GM18868 (cell line): ENCODE measurements around the gene TUBGCP6.
"Not testable (repeated sequence)": the region's sequence is repeated elsewhere in the genome, so short reads cannot be mapped to it uniquely, and the experiment has no call there.

Source experiments
- ATAC-seq: cut with Tn5 transposase; IDR thresholded peaks from one replicate; pipeline ENCODE4 v1.9.1; 2021; ENCODE audit warnings: mild to moderate bottlenecking, moderate library complexity; ENCODE audit not compliant: unreplicated experiment

TUBGCP6 gene

GRCh38 chr22:50280708-50281383, 36.0 kb upstream of the TUBGCP6 start:
- ATAC-seq = no peak

DNA sequence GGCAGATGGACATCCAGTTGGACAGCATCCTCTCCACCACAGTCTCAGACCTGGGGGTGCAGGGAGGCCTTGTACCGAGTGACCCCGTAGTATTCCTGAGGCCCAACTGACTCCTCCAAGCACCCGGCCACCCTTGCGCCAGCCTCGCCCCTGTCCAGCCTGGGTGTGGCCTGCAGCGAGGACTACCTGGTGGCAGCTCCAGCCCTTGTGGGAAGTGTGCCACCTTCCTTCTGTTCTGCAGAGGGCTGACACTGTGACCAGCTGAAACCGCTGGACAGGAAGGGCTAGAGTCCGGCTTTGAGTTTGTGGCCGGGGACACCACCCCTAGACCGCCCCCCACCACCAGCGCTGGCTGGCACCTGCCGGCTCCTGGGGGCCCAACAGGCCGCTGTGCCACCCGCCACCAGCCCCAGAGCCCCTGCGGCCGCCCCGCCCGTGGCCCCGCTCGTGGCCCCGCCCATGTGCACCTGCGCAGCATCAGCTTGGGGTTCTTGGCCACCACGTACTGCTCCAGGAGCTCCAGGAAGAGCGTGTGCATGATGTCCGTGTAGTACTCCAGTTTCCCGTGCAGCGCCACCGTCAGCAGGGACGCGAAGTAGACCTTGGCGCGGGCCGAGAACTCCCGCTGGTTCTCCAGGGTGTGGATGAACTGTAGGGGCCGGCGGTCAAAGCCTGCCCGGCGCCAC, 35.3 kb upstream of the TUBGCP6 start:
- no peak for ATAC-seq

GRCh38 chr22:50278956-50279619, 34.3 kb upstream of the TUBGCP6 start:
- ATAC-seq = no peak

GRCh38 chr22:50278461-50278860, 33.6 kb upstream of the TUBGCP6 start:
- ATAC-seq = no peak

DNA sequence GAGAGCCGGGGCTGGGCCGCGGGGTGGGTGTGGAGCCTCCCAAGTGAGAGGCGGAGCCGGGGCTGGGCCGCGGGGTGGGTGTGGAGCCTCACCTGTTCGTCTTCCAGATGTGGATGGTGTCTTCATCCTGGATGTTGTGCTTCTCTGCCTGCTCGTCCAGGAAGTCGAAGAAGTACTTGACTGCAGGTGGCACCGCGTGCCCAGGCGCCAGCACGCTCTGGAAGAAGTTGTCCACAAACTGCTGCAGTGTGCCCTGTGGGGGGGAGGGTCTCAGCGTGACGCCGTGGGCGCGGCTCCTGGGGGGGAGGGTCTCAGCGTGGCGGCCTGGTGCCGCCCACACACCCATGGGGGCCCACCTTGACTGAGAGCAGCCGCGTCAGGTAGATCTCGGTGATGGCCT, 32.9 kb upstream of the TUBGCP6 start:
- ATAC-seq = no peak

DNA sequence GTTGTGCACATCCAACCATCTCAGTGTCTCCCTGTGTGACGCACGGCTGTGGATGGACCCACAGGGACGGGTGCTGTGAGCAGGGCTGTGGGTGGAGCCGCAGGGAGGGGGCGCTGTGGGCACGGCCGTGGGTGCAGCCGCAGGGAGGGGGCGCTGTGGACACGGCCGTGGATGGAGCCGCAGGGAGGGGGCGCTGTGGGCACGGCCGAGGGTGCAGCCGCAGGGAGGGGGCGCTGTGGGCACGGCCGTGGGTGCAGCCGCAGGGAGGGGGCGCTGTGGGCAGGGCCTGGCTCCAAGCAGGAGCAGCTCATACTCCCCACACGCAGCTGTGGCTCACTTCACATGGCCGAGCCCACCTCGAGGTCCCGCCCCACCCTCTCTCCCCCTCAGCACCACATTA, 31.3 kb upstream of the TUBGCP6 start:
- ATAC-seq = peak; percentile 60

DNA sequence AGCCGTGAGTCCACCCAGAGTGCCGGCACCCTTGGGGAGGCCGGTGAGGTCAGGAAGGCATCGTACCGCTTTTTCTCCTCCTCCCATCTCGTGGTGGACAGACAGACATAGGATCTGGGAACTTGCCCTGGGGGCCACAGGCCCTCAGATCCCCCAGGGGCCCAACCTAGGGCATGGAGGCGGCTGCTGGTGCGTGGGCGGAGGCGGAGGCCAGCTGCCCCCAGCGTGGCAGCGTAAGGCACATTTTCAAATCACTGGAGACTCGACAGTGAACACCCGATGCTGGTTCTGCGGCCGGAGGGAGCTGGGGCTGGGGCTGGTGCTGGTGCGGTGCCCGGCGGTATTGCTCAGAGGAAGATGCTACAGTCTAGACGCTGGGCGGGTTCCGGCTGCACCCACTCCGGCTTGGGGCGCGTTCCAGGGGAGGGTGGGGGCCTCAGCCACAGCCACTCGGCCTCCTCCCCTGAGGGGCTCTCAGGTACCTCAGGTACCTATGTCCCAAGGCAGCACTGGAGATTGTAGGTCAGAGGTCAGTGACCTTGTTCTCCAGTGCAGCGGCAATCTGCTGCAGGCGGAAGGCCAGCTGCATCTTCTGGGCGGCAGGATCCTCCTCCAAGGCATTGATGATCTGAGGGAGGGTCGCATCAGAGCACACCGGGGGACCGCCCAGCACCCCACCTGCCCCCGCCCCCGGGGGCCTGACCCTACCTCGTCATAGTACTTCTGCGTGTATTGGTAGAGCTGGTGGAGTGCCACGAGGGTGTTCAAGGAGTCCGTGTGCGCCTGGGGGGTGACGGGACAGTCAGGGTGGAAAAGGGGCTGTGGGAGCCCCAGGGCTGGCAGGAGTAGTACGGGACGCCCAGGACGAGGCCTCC, 30.6 kb upstream of the TUBGCP6 start:
- ATAC-seq = no peak

DNA sequence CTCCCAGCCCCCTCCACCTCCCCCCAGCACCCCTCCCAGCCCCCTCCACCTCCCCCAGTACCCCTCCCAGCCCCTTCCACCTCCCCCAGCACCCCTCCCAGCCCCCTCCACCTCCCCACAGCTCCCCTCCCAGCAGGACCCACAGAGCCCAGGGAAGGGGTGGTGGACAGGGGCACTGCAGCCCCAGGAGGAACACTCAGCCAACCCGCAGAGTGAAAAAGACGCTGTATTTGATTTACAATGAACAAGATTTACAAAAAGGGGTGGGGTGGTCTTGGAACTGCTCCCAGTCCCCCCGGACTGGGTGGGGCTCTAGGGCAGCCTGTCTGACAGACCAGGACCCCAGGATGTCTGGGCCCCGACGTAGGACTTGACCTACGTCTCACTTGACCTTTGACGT, 29.9 kb upstream of the TUBGCP6 start:
- ATAC-seq = no peak

GRCh38 chr22:50274311-50274710, 29.5 kb upstream of the TUBGCP6 start:
- no peak for ATAC-seq

DNA sequence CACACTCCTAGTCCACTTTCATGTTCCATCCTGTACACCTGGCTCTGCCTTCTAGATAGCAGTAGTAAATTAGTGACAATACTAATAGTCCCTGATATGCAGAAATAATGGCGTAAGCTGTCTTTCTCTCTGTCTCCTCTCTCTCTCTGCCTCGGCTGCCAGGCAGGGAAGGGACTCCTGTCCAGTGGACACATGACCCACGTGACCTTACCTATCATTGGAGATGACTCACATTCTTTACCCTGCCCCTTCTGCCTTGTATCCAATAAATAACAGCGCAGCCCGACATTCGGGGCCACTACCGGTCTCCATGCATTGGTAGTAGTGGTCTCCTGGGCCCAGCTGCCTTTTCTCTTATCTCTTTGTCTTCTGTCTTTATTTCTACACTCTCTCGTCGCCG, 29.0 kb upstream of the TUBGCP6 start:
- not testable (repeated sequence) for ATAC-seq

GRCh38 chr22:50273352-50273751, 28.5 kb upstream of the TUBGCP6 start:
- not testable (repeated sequence) for ATAC-seq

- ATAC-seq = no peak
Observed at GRCh38 chr22:50272044-50272802, 27.4 kb upstream of the TUBGCP6 start.

GRCh38 chr22:50271519-50271970, 26.7 kb upstream of the TUBGCP6 start:
- ATAC-seq = no peak

GRCh38 chr22:50270666-50271394, 26.0 kb upstream of the TUBGCP6 start:
- peak; percentile 29 for ATAC-seq

- peak; percentile 58 for ATAC-seq
Observed at GRCh38 chr22:50269970-50270665, 25.3 kb upstream of the TUBGCP6 start, which contains the start of gene MAPK11. MAPK11 (minus strand) TSS chr22:50270380; CDS start chr22:50270292, 88 bp downstream.

- ATAC-seq = no peak
Observed at GRCh38 chr22:50269573-50269969, 24.7 kb upstream of the TUBGCP6 start.

DNA sequence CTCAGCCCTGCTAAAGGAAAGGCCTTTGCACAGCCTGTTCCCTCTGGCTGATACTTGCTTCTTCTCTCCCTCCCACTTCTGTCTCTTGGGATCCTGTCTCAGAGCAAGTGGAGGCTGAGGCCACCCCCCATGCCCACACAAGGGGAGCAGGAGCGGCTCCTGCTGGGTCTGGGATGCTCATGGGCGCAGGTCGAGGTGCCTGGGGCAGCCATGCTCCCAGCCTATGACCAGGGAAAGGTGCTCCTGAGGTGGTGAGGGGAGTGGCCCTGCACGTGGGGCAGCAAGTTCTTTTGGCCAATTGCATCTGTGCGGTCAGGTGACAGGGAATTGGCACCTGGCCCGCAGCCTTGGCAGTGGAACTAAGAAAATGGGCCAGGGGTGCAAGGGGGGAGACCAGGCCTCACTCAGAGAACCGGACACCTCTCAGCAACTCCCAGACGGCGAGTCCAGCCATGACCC, 23.9 kb upstream of the TUBGCP6 start:
- no peak for ATAC-seq

GRCh38 chr22:50267591-50268390, 23.0 kb upstream of the TUBGCP6 start:
- ATAC-seq = no peak
